ENCODE results near the gene RRBP1.

- TF ChIP-seq CTCF (conservative IDR thresholded peaks at IDR 0.05; ENCODE audit: low read length): no peak
- no peak for TF ChIP-seq EZH2phosphoT487 (IDR thresholded peaks at IDR 0.05; ENCODE audit: borderline replicate concordance)
Measured at GRCh38 chr20:17614176-17614811, 67.7 kb downstream of the RRBP1 start.
